HEK293 (cell line): ENCODE measurements around the gene BAZ2B.

Source experiments
- OVOL3 ChIP-seq: fragments of 450-650 bp; formaldehyde crosslinking; IDR thresholded peaks from 2 replicates; pipeline ENCODE4 v1.5.1; 2016; ENCODE audit warnings: missing biosample characterization, missing genetic modification characterization
- RBAK ChIP-seq: fragments of 450-650 bp; formaldehyde crosslinking; IDR thresholded peaks from 2 replicates; pipeline ENCODE4 v1.5.1; 2016; ENCODE audit warnings: missing biosample characterization, missing genetic modification characterization
- SALL2 ChIP-seq: fragments of 450-650 bp; formaldehyde crosslinking; IDR thresholded peaks from 2 replicates; pipeline ENCODE4 v1.5.0; 2017; ENCODE audit warnings: missing biosample characterization, mild to moderate bottlenecking, missing genetic modification characterization, borderline replicate concordance
- SP2 ChIP-seq: fragments of 450-650 bp; formaldehyde crosslinking; IDR thresholded peaks from 2 replicates; pipeline ENCODE4 v1.5.1; 2016; ENCODE audit warnings: missing biosample characterization, missing genetic modification characterization
- SP3 ChIP-seq: fragments of 450-650 bp; formaldehyde crosslinking; IDR thresholded peaks from 2 replicates; pipeline ENCODE4 v1.5.1; 2016; ENCODE audit warnings: missing biosample characterization, missing genetic modification characterization
- YY1 ChIP-seq: fragments of 450-650 bp; formaldehyde crosslinking; IDR thresholded peaks from 2 replicates; pipeline ENCODE4 v1.5.1; 2018; ENCODE audit warnings: missing biosample characterization, missing genetic modification characterization
- ZBTB48 ChIP-seq: fragments of 450-650 bp; formaldehyde crosslinking; IDR thresholded peaks from 2 replicates; pipeline ENCODE4 v1.5.1; 2016; ENCODE audit warnings: missing biosample characterization, missing genetic modification characterization
- ZNF112 ChIP-seq: fragments of 450-650 bp; formaldehyde crosslinking; IDR thresholded peaks from 2 replicates; pipeline ENCODE4 v1.5.0; 2017; ENCODE audit warnings: missing biosample characterization, missing genetic modification characterization
- ZNF169 ChIP-seq: fragments of 450-650 bp; formaldehyde crosslinking; IDR thresholded peaks from 2 replicates; pipeline ENCODE4 v1.5.1; 2016; ENCODE audit warnings: missing biosample characterization, missing genetic modification characterization
- ZNF214 ChIP-seq: fragments of 450-650 bp; formaldehyde crosslinking; IDR thresholded peaks from 2 replicates; pipeline ENCODE4 v1.5.1; 2017; ENCODE audit warnings: missing biosample characterization, mild to moderate bottlenecking, missing genetic modification characterization, borderline replicate concordance
- ZNF221 ChIP-seq: fragments of 450-650 bp; formaldehyde crosslinking; IDR thresholded peaks from 2 replicates; pipeline ENCODE4 v1.5.1; 2017; ENCODE audit warnings: missing biosample characterization, missing genetic modification characterization, borderline replicate concordance
- ZNF23 ChIP-seq: fragments of 450-650 bp; formaldehyde crosslinking; IDR thresholded peaks from 2 replicates; pipeline ENCODE4 v1.5.1; 2016; ENCODE audit warnings: missing biosample characterization, missing genetic modification characterization, borderline replicate concordance
- ZNF274 ChIP-seq, 2 experiments: fragments of 200-500 bp in 1 of 2; fragments of 450-650 bp in 1 of 2; sonication (Bioruptor generic) in 1 of 2; formaldehyde crosslinking in 1 of 2; IDR thresholded peaks; 2 replicates each; pipeline versions ENCODE4 v1.5.1 to v1.6.1; 2014 to 2016; ENCODE audit warnings: borderline replicate concordance in 1 of 2, inconsistent platforms in 1 of 2, low read length in 1 of 2, missing biosample characterization in 1 of 2, missing genetic modification characterization in 1 of 2
- ZNF280D ChIP-seq: fragments of 450-650 bp; formaldehyde crosslinking; IDR thresholded peaks from 2 replicates; pipeline ENCODE4 v1.5.1; 2016; ENCODE audit warnings: missing biosample characterization, missing genetic modification characterization
- ZNF311 ChIP-seq: fragments of 450-650 bp; formaldehyde crosslinking; IDR thresholded peaks from 2 replicates; pipeline ENCODE4 v1.5.1; 2017; ENCODE audit warnings: missing biosample characterization, missing genetic modification characterization, borderline replicate concordance
- ZNF324 ChIP-seq: fragments of 450-650 bp; formaldehyde crosslinking; IDR thresholded peaks from 2 replicates; pipeline ENCODE4 v1.5.1; 2016; ENCODE audit warnings: missing biosample characterization, missing genetic modification characterization
- ZNF335 ChIP-seq: fragments of 450-650 bp; formaldehyde crosslinking; conservative IDR thresholded peaks from 2 replicates; pipeline ENCODE4 v1.5.1; 2016; ENCODE audit warnings: missing biosample characterization, missing genetic modification characterization
- ZNF366 ChIP-seq: fragments of 450-650 bp; formaldehyde crosslinking; conservative IDR thresholded peaks from 2 replicates; pipeline ENCODE4 v1.5.1; 2016; ENCODE audit warnings: missing biosample characterization, missing genetic modification characterization
- ZNF391 ChIP-seq: fragments of 450-650 bp; formaldehyde crosslinking; IDR thresholded peaks from 2 replicates; pipeline ENCODE4 v1.5.1; 2016; ENCODE audit warnings: low read depth, missing biosample characterization, missing genetic modification characterization, borderline replicate concordance
- ZNF423 ChIP-seq: fragments of 450-650 bp; formaldehyde crosslinking; IDR thresholded peaks from 2 replicates; pipeline ENCODE4 v1.5.1; 2016; ENCODE audit warnings: missing biosample characterization, missing genetic modification characterization
- ZNF488 ChIP-seq: fragments of 450-650 bp; formaldehyde crosslinking; IDR thresholded peaks from 2 replicates; pipeline ENCODE4 v1.5.1; 2016; ENCODE audit warnings: missing biosample characterization, missing genetic modification characterization
- ZNF544 ChIP-seq: fragments of 450-650 bp; formaldehyde crosslinking; IDR thresholded peaks from 2 replicates; pipeline ENCODE4 v1.5.0; 2017; ENCODE audit warnings: missing biosample characterization, missing genetic modification characterization
- ZNF548 ChIP-seq: fragments of 450-650 bp; formaldehyde crosslinking; IDR thresholded peaks from 2 replicates; pipeline ENCODE4 v1.5.1; 2016; ENCODE audit warnings: missing biosample characterization, missing genetic modification characterization
- ZNF555 ChIP-seq: fragments of 450-650 bp; formaldehyde crosslinking; conservative IDR thresholded peaks from 2 replicates; pipeline ENCODE4 v1.5.1; 2017; ENCODE audit warnings: missing biosample characterization, mild to moderate bottlenecking, missing genetic modification characterization, inconsistent platforms
- ZNF596 ChIP-seq: fragments of 450-650 bp; IDR thresholded peaks from 2 replicates; pipeline ENCODE4 v1.5.0; 2018; ENCODE audit warnings: missing biosample characterization, mild to moderate bottlenecking, missing genetic modification characterization, moderate library complexity
- ZNF623 ChIP-seq: fragments of 450-650 bp; formaldehyde crosslinking; IDR thresholded peaks from 2 replicates; pipeline ENCODE4 v1.5.1; 2016; ENCODE audit warnings: missing biosample characterization, missing genetic modification characterization
- ZNF626 ChIP-seq: fragments of 450-650 bp; sonication (Bioruptor Pico); formaldehyde crosslinking; IDR thresholded peaks from 2 replicates; pipeline ENCODE4 v1.5.1; 2018; ENCODE audit warnings: missing biosample characterization, missing genetic modification characterization, inconsistent platforms
- ZNF660 ChIP-seq: fragments of 450-650 bp; IDR thresholded peaks from 2 replicates; pipeline ENCODE4 v1.5.1; 2018; ENCODE audit warnings: missing biosample characterization, mild to moderate bottlenecking, missing genetic modification characterization
- ZNF777 ChIP-seq: fragments of 450-650 bp; formaldehyde crosslinking; IDR thresholded peaks from 2 replicates; pipeline ENCODE4 v1.5.1; 2017; ENCODE audit warnings: missing biosample characterization, missing genetic modification characterization, borderline replicate concordance
- TF ChIP-seq, protein P1 (sequence below): fragments of 450-650 bp; formaldehyde crosslinking; IDR thresholded peaks from 2 replicates; pipeline ENCODE4 v1.5.1; 2016; ENCODE audit warnings: missing biosample characterization, missing genetic modification characterization
- TF ChIP-seq, protein P2 (sequence below): fragments of 450-650 bp; formaldehyde crosslinking; IDR thresholded peaks from 2 replicates; pipeline ENCODE4 v1.5.1; 2016; ENCODE audit warnings: missing biosample characterization, missing genetic modification characterization
- TF ChIP-seq, protein P3 (sequence below): fragments of 450-650 bp; formaldehyde crosslinking; IDR thresholded peaks from 2 replicates; pipeline ENCODE4 v1.5.1; 2016; ENCODE audit warnings: missing biosample characterization, missing genetic modification characterization

Gene BAZ2B

DNA sequence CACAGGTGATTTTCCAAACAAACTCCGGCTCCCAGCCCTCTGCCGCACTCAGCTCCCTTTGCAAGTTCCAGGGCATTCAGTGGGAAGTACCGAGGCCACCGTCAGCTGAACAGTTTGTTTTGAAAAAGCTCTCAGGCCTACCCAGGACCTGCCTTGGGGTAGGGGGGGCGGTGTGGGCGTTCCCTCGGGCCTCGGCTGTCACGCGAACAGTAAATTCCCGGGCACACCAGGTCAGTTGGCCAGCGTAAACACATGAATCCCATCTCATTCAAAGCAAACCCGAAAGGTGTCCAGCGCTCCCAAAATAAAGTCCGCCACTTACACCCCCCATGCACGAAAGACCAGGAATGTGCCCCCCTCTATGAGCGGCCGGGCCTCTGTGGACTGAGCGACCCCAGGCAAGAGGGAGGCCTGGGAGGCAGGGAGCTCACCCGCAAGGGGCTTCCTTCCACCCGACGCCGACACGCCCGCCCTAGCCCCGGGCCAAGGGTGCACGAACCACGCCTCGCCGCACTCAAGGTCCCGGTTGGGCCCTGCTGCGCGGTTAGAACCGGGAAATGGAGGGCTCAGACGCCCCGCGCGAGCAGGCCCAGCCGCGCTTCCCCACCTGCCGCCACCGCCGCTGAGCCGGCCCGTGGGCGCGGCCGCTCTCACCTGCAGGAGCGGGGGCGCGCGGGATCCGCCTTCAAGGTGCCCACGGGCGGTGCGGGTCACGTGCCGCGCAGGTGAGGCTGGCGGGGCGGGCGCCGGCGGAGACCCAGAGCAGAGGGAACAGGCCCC lies 330.2 kb downstream of the BAZ2B start, which contains the start of gene WDSUB1 (continued):
- TF ChIP-seq, protein P1, sequence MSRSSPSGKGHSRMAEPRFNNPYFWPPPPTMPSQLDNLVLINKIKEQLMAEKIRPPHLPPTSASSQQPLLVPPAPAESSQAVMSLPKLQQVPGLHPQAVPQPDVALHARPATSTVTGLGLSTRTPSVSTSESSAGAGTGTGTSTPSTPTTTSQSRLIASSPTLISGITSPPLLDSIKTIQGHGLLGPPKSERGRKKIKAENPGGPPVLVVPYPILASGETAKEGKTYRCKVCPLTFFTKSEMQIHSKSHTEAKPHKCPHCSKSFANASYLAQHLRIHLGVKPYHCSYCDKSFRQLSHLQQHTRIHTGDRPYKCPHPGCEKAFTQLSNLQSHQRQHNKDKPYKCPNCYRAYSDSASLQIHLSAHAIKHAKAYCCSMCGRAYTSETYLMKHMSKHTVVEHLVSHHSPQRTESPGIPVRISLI (tag by site-specific recombination): no peak
- no peak for TF ChIP-seq ZNF423 (tag by site-specific recombination)
- TF ChIP-seq ZNF544 (tag by site-specific recombination): no peak
- no peak for TF ChIP-seq ZNF391
- no peak for TF ChIP-seq ZNF280D (tag by site-specific recombination)
- TF ChIP-seq ZNF626: no peak
- TF ChIP-seq, protein P2, sequence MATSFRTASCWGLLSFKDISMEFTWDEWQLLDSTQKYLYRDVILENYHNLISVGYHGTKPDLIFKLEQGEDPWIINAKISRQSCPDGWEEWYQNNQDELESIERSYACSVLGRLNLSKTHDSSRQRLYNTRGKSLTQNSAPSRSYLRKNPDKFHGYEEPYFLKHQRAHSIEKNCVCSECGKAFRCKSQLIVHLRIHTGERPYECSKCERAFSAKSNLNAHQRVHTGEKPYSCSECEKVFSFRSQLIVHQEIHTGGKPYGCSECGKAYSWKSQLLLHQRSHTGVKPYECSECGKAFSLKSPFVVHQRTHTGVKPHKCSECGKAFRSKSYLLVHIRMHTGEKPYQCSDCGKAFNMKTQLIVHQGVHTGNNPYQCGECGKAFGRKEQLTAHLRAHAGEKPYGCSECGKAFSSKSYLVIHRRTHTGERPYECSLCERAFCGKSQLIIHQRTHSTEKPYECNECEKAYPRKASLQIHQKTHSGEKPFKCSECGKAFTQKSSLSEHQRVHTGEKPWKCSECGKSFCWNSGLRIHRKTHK: no peak
- TF ChIP-seq, protein P3, sequence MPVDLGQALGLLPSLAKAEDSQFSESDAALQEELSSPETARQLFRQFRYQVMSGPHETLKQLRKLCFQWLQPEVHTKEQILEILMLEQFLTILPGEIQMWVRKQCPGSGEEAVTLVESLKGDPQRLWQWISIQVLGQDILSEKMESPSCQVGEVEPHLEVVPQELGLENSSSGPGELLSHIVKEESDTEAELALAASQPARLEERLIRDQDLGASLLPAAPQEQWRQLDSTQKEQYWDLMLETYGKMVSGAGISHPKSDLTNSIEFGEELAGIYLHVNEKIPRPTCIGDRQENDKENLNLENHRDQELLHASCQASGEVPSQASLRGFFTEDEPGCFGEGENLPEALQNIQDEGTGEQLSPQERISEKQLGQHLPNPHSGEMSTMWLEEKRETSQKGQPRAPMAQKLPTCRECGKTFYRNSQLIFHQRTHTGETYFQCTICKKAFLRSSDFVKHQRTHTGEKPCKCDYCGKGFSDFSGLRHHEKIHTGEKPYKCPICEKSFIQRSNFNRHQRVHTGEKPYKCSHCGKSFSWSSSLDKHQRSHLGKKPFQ (tag by site-specific recombination): no peak
- TF ChIP-seq SP2: 0 out of 2 replicates have a peak, but pooled peaks have one; percentile 30
- 0 out of 2 replicates have a peak, but pooled peaks have one; percentile 43 for TF ChIP-seq ZBTB48 (tag by site-specific recombination)
- TF ChIP-seq ZNF324 (tag by site-specific recombination): no peak
- TF ChIP-seq ZNF169 (tag by site-specific recombination): no peak
- no peak for TF ChIP-seq ZNF214 (tag by site-specific recombination)
- no peak for TF ChIP-seq YY1 (tag by site-specific recombination)
- TF ChIP-seq ZNF335 (tag by site-specific recombination): peak; percentile 83
- no peak for TF ChIP-seq ZNF274 (IDR thresholded peaks at IDR 0.05; ENCODE audit: low read length)
- no peak for TF ChIP-seq ZNF274 (tag by site-specific recombination; IDR thresholded peaks at IDR 0.05; ENCODE audit: borderline replicate concordance)
- peak; percentile 18; the same call in 1 of the 2 replicates for TF ChIP-seq ZNF660 (tag by site-specific recombination)
- TF ChIP-seq ZNF548 (tag by site-specific recombination): no peak
- TF ChIP-seq ZNF112 (tag by site-specific recombination): no peak
- TF ChIP-seq ZNF311 (tag by site-specific recombination): no peak
- no peak for TF ChIP-seq ZNF488
- TF ChIP-seq SP3 (tag by site-specific recombination): peak; percentile 43
- no peak for TF ChIP-seq ZNF555
- TF ChIP-seq OVOL3 (tag by site-specific recombination): no peak
- TF ChIP-seq RBAK (tag by site-specific recombination): no peak
- TF ChIP-seq ZNF596: no peak
- TF ChIP-seq ZNF221 (tag by site-specific recombination): no peak
- TF ChIP-seq SALL2 (tag by site-specific recombination): no peak
- TF ChIP-seq ZNF623 (tag by site-specific recombination): no peak
- no peak for TF ChIP-seq ZNF23
- TF ChIP-seq ZNF777 (tag by site-specific recombination): no peak
- no peak for TF ChIP-seq ZNF366
